ENCODE data around the gene RRAGD.

Gene RRAGD

DNA sequence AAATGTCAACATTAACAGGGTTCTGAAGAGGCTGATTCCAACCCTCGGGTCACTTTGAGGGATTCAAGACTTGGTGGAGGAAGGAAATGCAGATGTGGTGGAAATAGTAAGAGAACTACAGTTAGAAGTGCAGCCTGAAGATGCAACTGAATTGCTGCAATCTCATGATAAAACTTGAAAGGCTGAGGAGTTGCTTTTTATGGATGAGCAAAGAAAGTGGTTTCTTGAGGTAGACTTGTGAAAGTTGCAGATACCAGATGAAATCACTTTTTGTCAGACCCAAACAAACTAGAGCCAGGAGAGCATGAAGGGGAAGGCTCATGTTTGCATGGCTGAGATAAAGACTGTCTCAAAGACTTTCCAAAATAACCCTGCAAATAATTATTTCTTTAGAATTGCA is 37.1 kb upstream of the RRAGD start:
- no peaks in the 10 kb centered on the region for H3K9me3 ChIP-seq
- H3K36me3 ChIP-seq: no peaks in the 10 kb centered on the region
- no peak overlapping the region for H3K4me3 ChIP-seq (ENCODE audit: low read depth, low read length)
- no peaks in the 10 kb centered on the region for H3K27me3 ChIP-seq
- no peaks in the 10 kb centered on the region for H3K4me1 ChIP-seq
- no peak for DNase-seq
- TF ChIP-seq, protein P1, sequence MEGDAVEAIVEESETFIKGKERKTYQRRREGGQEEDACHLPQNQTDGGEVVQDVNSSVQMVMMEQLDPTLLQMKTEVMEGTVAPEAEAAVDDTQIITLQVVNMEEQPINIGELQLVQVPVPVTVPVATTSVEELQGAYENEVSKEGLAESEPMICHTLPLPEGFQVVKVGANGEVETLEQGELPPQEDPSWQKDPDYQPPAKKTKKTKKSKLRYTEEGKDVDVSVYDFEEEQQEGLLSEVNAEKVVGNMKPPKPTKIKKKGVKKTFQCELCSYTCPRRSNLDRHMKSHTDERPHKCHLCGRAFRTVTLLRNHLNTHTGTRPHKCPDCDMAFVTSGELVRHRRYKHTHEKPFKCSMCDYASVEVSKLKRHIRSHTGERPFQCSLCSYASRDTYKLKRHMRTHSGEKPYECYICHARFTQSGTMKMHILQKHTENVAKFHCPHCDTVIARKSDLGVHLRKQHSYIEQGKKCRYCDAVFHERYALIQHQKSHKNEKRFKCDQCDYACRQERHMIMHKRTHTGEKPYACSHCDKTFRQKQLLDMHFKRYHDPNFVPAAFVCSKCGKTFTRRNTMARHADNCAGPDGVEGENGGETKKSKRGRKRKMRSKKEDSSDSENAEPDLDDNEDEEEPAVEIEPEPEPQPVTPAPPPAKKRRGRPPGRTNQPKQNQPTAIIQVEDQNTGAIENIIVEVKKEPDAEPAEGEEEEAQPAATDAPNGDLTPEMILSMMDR (IDR thresholded peaks at IDR 0.05; ENCODE audit: low read depth, low read length): no peak

DNA sequence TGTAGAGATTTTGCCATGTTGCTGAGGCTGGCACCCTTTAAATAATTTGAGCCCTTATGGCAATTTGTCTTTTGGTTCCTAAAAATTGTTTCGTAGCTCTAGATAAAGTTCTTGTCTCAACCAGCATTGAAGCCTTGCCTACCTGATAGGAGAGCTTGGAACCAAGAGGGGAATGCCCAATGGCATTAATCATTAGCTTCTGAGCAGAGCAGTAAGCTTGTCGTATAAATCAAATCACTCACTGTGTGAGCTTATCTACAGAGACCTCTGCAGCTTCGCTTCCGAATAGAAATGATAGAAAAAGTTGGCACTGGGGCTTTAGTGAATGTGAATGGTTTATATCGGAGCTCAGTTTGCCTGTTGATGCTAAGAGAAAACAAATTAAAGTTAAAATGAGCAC is 31.6 kb upstream of the RRAGD start:
- H3K9me3 ChIP-seq: no peaks in the 10 kb centered on the region
- H3K27me3 ChIP-seq: no peaks in the 10 kb centered on the region
- TF ChIP-seq, protein P1 (IDR thresholded peaks at IDR 0.05; ENCODE audit: low read depth, low read length): no peak
- H3K36me3 ChIP-seq: no peaks in the 10 kb centered on the region
- DNase-seq: no peak
- H3K4me1 ChIP-seq: no peaks in the 10 kb centered on the region
- no peak overlapping the region for H3K4me3 ChIP-seq (ENCODE audit: low read depth, low read length)

DNA sequence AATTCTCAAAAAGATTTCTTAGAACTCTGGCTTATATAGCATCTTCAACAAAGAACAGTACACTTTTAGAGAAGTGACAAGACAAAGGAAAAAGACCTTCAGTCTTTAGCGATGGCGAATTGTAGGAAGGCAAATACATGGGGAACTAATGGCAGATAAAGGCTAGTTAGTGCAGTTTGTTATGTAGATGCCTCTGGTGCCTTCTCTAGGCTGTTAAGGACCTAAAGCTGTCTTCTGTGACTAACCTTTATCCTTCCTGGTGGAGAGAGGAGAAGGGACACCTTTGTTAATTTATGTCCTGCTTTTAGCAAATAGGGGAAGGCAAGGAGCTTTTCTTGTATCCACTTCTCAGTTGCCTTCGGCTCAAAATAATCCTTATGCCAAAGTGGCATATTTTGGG is 28.1 kb upstream of the RRAGD start:
- Histone ChIP-seq H3K36me3 (no peaks in the 10 kb centered on the region), H3K27me3 (no peaks in the 10 kb centered on the region), H3K4me1 (no peaks in the 10 kb centered on the region), H3K9me3 (no peaks in the 10 kb centered on the region), H3K4me3 (ENCODE audit: low read depth, low read length) (no peak overlapping the region)
- no peak for DNase-seq
- TF ChIP-seq, protein P1 (IDR thresholded peaks at IDR 0.05; ENCODE audit: low read depth, low read length): no peak

DNA sequence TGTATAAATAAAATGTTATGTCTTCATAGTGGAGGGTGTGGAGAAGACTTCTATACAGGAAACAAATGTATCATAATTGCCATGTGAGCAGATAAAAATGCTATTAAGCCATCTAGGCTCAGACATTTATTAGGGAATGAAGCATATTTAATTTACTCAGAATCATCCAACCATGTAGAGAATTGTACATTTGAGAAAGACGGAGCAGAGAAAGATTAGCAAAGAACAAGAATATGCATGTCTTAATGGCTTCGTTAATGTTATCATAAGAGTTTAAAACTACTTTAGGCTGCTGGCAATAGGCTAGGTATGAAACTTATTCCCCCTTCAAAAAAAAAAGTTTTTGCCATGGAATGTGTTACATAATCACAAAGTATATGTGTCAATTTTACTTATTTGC is 26.9 kb upstream of the RRAGD start:
- no peak for DNase-seq
- H3K27me3 ChIP-seq: no peaks in the 10 kb centered on the region
- TF ChIP-seq, protein P1 (IDR thresholded peaks at IDR 0.05; ENCODE audit: low read depth, low read length): no peak
- H3K9me3 ChIP-seq: no peaks in the 10 kb centered on the region
- no peaks in the 10 kb centered on the region for H3K36me3 ChIP-seq
- H3K4me1 ChIP-seq: no peaks in the 10 kb centered on the region
- H3K4me3 ChIP-seq (ENCODE audit: low read depth, low read length): no peak overlapping the region

DNA sequence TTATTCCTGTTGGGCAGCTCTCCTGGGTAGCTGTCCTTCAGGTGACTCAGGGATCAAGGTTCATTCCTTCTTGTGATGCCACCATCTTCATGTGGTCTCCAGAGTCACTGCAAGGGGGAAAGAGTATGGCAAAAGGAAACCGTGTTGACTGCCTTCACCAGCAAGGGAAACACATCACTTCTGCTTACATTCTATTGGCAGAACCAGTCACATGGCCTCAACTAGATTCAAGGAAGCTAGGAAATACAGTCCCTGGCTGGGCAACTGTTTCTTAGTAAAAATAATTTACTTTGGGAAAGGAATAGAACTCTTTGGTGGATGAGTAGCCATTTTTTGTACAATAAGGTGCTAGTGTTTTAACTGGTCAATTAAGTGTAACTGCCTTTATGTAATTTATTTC is 26.2 kb upstream of the RRAGD start:
- Histone ChIP-seq H3K9me3 (no peaks in the 10 kb centered on the region), H3K4me3 (ENCODE audit: low read depth, low read length) (no peak overlapping the region), H3K36me3 (no peaks in the 10 kb centered on the region), H3K27me3 (peaks cover 3% of the 10 kb centered on the region), H3K4me1 (no peaks in the 10 kb centered on the region)
- DNase-seq: no peak
- TF ChIP-seq, protein P1 (IDR thresholded peaks at IDR 0.05; ENCODE audit: low read depth, low read length): no peak

DNA sequence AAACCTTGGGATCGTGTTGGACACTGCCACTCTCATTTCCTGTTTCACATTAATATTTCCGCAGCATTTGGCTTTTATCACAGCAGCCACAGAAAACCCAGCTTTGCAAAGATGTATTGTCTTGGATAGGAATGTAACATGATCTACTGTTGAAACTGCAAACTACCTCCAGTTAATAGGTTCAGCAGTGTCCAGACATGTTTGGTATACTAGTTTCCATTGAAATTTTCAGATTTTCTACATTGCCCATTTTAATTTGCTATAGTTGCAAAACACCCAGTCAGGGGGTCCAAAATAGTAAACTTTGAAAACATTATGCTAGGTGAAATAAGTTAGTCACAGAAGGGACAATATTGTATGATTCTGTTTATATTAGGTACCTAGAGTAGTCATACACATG is 24.2 kb upstream of the RRAGD start:
- Histone ChIP-seq H3K4me3 (ENCODE audit: low read depth, low read length) (no peak overlapping the region), H3K27me3 (peaks cover 5% of the 10 kb centered on the region), H3K36me3 (no peaks in the 10 kb centered on the region), H3K9me3 (no peaks in the 10 kb centered on the region), H3K4me1 (no peaks in the 10 kb centered on the region)
- DNase-seq: no peak
- TF ChIP-seq, protein P1 (IDR thresholded peaks at IDR 0.05; ENCODE audit: low read depth, low read length): no peak
